SH-SY5Y (cell line): ENCODE results near the gene FUCA1.

Source experiments
- GATA2 ChIP-seq: IDR thresholded peaks from 2 replicates; pipeline ENCODE4 v1.6.1; 2011; ENCODE audit warnings: mild to moderate bottlenecking, low read depth, low read length
- GATA3 ChIP-seq: IDR thresholded peaks from 2 replicates; pipeline ENCODE4 v1.6.1; 2011; ENCODE audit warnings: low read depth, mild to moderate bottlenecking, low read length, moderate library complexity

FUCA1 gene

GRCh38 chr1:23867895-23868556, at the start of gene FUCA1:
FUCA1 (minus strand) TSS chr1:23868290; CDS start chr1:23868286, 4 bp downstream.
- TF ChIP-seq GATA3 (no peak), GATA2 (no peak)

- TF ChIP-seq GATA2 = no peak
- TF ChIP-seq GATA3 = no peak
Measured at GRCh38 chr1:23916209-23917131, 48.4 kb upstream of the FUCA1 start.

- TF ChIP-seq GATA2 (no peak), GATA3 (no peak)
Measured at GRCh38 chr1:23915466-23915865, 47.4 kb upstream of the FUCA1 start.

- TF ChIP-seq GATA3 = no peak
- no peak for TF ChIP-seq GATA2
Measured at GRCh38 chr1:23914921-23915320, 46.8 kb upstream of the FUCA1 start.

DNA sequence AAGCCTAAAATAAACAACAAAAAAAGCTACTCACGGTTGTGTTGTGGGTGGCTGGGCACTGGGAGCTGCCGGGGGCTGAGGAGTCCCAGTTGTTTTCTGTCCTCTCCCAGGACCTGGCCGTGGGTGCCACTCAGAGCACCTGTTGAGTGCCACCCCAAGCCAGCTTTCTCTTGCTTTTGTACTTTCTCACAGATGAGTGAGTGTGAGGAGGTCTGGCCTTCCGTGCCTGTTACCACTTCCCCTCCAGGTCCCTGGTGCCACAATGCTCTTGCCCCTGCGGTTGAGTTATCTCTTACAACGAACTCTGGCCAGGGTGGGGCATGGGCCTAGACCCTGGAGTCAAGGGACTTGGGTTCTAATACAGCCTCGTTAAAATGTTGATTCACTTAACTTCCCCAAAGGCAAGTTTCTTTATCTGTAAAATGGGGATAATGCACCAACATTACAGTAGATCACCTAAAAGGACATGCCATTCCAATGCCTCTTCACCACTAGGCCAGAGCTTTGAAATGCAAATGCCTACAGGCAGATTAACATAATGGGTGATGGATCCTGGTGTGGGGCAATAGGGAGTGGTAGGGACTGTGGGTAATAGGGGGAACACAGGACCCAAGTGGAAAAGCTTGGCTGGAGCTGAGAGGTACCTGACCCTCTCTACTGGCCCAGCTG, 45.3 kb upstream of the FUCA1 start, which contains the start of gene CNR2:
Gene CNR2, minus strand, starts transcription at position 151 of the 669 bp plus-strand sequence. CDS start 37,745 bp downstream, outside the sequence.
- TF ChIP-seq GATA2 (no peak), GATA3 (no peak)

DNA sequence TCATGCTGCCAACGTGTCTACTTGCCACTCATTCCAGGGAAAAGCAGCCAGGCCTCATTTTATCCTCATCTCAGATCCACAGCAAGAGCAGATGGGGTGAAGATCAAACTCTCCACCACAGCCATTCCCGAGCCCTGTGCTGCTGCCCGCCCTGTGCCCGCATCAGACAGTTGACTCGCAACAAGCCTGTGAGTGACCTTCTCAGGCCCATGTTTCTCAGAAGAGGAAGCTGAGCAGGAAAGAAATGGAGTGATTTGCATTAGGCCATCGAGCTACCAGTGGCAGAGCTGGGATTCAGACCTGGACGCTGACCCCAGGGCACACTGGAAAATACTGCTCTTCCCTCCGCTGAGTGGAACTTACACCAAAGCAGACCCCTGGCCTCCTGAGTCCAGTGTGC, 43.8 kb upstream of the FUCA1 start:
- TF ChIP-seq GATA3 (no peak), GATA2 (no peak)

GRCh38 chr1:23910553-23911246, 42.6 kb upstream of the FUCA1 start:
- TF ChIP-seq GATA2 (no peak), GATA3 (no peak)

- TF ChIP-seq GATA3 (no peak), GATA2 (no peak)
Measured at GRCh38 chr1:23910144-23910543, 42.1 kb upstream of the FUCA1 start.

GRCh38 chr1:23909412-23909811, 41.3 kb upstream of the FUCA1 start:
- TF ChIP-seq GATA2 (no peak), GATA3 (no peak)

- TF ChIP-seq GATA2 (no peak), GATA3 (no peak)
Measured at GRCh38 chr1:23908453-23909341, 40.6 kb upstream of the FUCA1 start.

DNA sequence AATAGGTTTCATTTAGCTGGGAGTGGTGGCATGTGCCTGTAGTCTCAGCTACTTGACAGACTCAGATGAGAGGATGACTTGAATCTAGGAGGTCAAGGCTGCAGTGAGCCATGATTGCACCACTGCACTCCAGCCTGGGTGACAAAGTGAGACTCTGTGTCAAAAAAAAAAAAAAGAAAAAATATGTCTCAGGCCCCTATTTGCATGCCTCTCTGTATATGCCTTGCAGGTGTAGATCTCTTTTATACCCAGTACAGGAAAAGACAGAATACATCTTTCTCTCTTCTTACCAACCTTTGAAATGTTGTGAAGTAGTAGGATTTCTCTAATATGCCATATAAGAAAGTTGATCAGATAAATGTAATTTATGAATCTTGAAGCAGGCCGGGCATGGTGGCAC, 38.6 kb upstream of the FUCA1 start:
- TF ChIP-seq GATA2 (no peak), GATA3 (no peak)

DNA sequence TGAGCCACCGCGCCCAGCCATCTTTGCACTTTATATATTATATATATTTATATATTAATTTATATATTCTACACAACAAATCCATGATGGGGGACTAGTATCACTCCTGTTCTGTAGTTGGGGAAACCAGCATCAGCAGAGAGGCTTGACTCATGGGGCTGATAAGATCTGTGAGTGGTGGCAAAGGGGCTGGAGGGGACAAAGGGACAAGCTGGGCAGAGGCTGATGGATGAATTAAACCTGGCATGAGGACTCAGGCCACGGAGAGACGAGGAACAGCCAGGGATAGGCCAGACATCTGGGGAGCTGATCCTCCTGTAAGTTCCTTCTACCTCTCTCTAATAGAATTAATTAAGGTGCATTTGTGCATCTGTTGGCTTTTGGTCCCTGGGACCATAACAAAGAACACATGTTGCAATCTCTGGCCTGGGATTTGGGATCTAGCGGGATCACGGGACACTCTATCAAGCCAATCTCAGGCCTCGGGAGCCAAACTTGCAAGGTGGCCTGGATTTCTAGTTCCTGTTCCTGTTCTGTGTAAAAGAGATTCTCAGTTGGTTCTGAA, 37.5 kb upstream of the FUCA1 start:
- TF ChIP-seq GATA3 (peak; percentile 76), GATA2 (peak; percentile 89)
